Endothelial cell of hepatic sinusoid (primary cell): ENCODE data around the gene OPTC.

ENCODE experiments used
- in situ Hi-C: cut with HindIII; loops from 2 replicates; pipeline ENCODE4 v1.10.0; 2017; ENCODE audit warnings: low sequenced_read_pairs

Gene OPTC

GRCh38 chr1:203464743-203465142, 29.2 kb upstream of the OPTC start:
- in situ Hi-C loops = loop anchor here (5.0 kb wide), 1 partner anchor 37 kb away; no protein-coding TSS in a partner anchor

- in situ Hi-C loops = loop anchor here (5.0 kb wide), 1 partner anchor 38 kb away; no protein-coding TSS in a partner anchor
Observed at GRCh38 chr1:203465146-203465798, 28.7 kb upstream of the OPTC start.

DNA sequence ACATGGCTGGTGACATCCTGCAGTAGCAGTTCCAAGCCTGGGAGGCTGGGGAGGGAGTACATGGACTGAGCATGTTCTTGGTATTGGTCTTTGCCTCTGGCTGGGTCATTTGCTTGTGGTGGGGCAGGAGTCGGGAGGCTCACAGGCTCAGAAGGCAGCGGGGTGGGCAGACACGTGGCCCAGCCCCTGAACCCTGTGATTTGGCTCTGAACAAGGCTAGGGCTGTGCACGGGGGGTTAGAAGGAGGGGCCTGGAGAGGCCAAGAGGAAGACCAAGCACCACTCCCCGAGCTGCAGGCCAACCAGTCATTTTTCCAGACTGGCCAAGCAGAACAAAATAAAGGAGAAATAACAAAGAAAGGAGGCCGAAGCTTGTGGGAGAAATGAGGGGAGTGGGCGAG, 28.0 kb upstream of the OPTC start:
- in situ Hi-C loops = loop anchor here (5.0 kb wide), 1 partner anchor 39 kb away; no protein-coding TSS in a partner anchor

DNA sequence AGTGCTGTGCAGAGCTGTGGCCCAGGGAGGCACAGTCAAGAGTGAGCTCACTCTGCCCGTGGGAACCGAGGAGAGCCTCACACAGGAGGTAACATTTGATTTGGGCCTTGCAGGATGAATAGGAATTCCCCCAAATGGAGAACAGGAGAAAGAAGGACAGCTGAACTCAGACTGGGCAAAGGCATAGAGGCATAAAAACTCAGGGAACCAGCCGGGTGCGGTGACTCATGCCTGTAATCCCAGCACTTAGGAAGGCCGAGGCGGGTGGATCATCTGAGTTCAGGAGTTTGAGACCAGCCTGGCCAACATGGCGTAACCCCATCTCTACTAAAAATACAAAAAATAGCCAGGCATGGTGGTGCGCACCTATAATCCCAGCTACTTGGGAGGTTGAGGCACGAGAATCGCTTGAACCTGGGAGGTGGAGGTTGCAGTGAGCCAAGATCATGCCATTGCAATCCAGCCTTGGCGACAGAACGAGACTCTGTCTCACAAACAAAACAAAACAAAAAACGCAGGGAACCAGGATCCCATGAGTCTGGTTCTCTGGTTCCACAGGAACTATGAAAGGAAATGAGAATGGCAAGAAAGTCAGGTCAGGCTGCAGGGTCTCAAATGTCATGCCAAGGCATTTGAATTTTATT, 26.9 kb upstream of the OPTC start:
- in situ Hi-C loops = loop anchor here (5.0 kb wide), 1 partner anchor 40 kb away; no protein-coding TSS in a partner anchor

GRCh38 chr1:203467550-203467921, 26.4 kb upstream of the OPTC start:
- in situ Hi-C loops = loop anchor here (5.0 kb wide), 1 partner anchor 40 kb away; no protein-coding TSS in a partner anchor

GRCh38 chr1:203468326-203468725, 25.6 kb upstream of the OPTC start:
- in situ Hi-C loops = loop anchor here (5.0 kb wide), 1 partner anchor 41 kb away; no protein-coding TSS in a partner anchor

DNA sequence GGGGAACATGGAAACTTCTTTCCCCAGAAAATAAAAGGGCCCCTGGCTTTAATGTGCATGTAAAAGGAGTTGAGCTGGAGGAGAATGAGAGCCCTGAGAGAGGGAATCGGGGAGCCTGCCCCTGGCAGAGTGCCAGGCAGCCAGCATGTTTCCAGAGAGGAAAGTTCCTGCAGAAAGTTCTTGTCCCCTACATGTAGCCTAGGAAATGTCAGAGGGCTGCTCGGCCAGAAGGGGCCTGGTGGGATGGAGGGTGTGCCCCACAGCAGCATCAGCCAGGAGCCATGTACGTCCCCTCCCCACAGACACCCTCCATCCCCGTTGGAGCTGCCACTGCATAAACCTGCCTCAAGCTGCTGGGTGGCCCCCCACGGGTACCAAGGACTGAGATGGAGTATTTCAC, 23.7 kb upstream of the OPTC start:
- in situ Hi-C loops = no loop called here

GRCh38 chr1:203471841-203472240, 22.1 kb upstream of the OPTC start:
- in situ Hi-C loops = no loop called here

GRCh38 chr1:203473281-203473680, 20.7 kb upstream of the OPTC start:
- in situ Hi-C loops = no loop called here

GRCh38 chr1:203473781-203474305, 20.1 kb upstream of the OPTC start:
- in situ Hi-C loops = no loop called here

- in situ Hi-C loops = loop anchor here (5.0 to 25.0 kb wide), 2 partner anchors 123 to 213 kb away; partner anchors contain the start of gene FMOD
Observed at GRCh38 chr1:203475012-203475981, 18.7 kb upstream of the OPTC start, which contains the start of gene PRELP. PRELP (plus strand) TSS chr1:203475806; CDS start chr1:203483185, 7,379 bp downstream.

DNA sequence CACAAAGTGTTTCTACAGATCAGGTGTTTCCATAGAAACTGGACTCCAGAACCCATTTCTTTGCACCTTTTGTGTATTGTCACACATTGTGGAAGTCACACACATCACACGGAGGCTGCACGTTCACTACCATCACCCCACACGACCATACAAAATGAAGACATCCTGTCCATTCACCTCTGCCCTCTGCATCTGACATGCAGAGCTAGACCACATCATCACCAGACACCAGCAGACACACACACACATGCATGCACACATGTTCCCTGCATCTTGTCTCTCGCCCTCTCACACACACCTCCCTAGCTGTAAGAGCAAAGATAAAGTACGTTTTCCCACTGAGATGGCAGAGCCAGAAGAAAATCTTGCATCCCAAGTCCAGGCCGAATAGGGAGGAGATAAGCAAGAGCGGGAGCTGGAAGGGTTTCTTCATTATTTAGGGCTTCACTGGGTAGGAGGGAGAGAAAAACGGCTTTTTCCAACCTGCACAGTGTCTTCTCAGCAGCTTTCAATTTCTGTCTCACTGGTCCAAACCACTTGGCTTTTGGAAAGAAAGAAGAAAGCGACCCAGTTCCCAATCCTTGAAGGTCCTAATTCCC, 17.6 kb upstream of the OPTC start:
- in situ Hi-C loops = loop anchor here (5.0 to 25.0 kb wide), 2 partner anchors 124 to 214 kb away; partner anchors contain the start of gene FMOD

GRCh38 chr1:203477748-203478147, 16.2 kb upstream of the OPTC start:
- in situ Hi-C loops = loop anchor here (5.0 to 25.0 kb wide), 2 partner anchors 125 to 215 kb away; partner anchors contain the start of gene FMOD

- in situ Hi-C loops = loop anchor here (5.0 to 25.0 kb wide), 2 partner anchors 126 to 216 kb away; partner anchors contain the start of gene FMOD
Observed at GRCh38 chr1:203478231-203478630, 15.7 kb upstream of the OPTC start.

DNA sequence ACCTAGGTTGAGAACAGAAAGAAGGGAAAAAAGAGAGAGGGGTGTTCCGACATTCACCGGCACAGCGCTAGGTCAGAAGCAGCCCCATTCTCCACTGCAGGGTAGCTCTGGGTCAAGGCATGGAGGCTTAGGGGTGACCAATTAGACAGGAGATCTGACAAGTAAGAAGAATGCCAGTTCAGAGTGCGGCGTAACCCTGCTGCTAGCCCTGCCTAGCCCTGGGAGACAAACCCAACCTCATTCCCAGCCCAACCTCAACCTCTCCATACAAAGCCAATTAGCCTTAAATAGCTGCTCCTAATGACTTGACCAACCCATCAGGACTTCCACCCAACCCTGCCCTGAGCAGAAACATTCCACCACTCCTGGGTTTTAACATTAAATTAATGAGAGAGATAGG, 15.0 kb upstream of the OPTC start:
- in situ Hi-C loops = loop anchor here (5.0 to 25.0 kb wide), 2 partner anchors 127 to 217 kb away; partner anchors contain the start of gene FMOD

GRCh38 chr1:203479646-203480045, 14.3 kb upstream of the OPTC start:
- in situ Hi-C loops = loop anchor here (5.0 to 25.0 kb wide), 2 partner anchors 127 to 217 kb away; partner anchors contain the start of gene FMOD

GRCh38 chr1:203480084-203480483, 13.9 kb upstream of the OPTC start:
- in situ Hi-C loops = loop anchor here (25.0 kb wide), 1 partner anchor 218 kb away; no protein-coding TSS in a partner anchor

DNA sequence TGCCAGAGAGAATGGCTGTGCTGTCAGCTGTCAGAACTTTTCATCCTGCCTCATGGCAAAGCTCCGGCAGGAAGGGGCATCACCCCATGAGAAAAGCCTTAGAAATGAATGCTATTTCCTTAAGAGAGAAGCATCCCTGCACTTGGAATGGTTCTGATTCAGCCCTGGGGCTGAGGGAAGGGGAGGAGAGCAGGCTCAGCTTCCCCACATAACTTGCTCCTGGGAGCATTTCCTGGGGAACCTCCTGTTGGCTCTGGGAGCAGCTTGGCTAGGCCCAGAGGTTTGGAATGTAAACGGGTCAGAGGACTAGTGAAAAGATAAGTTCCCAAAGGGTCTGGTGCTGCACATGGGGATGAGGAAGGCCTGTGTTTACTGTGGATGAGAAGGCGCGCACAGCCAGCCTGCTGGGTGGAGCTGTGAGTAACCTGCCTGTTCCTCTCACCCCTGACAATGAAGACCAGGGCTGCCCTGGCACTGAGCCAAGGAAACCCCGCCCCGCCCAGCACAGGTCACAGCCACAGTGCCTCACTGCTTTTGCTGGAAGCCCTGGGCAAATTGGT, 13.3 kb upstream of the OPTC start:
- in situ Hi-C loops = loop anchor here (25.0 kb wide), 1 partner anchor 218 kb away; no protein-coding TSS in a partner anchor

GRCh38 chr1:203481196-203481595, 12.8 kb upstream of the OPTC start:
- in situ Hi-C loops = loop anchor here (25.0 kb wide), 1 partner anchor 219 kb away; no protein-coding TSS in a partner anchor
